HepG2 (cell line): ENCODE results near the gene EFNB1. TPM values are rescaled to one million over a fixed set of nuclear protein-coding genes. Genes with fewer than 3 reads are reported as not detected.

Source experiments
- ATAC-seq: fragments of 200-7000 bp; cut with Tn5 transposase; 3 replicates; pipeline ENCODE4 v1.9.1; 2020; ENCODE audit warnings: mild to moderate bottlenecking, moderate library complexity
- BruUV-seq: library from RNA; stranded (reverse); fragments of 400-500 nt; replicated peaks from 2 replicates; lab custom pipeline; 2021; lab: Mats Ljungman, UMichigan
- CTCF ChIA-PET: fragments of 300-600 bp; formaldehyde crosslinking; extraction: SDS; loops from one replicate; lab custom pipeline; 2021; ENCODE audit warnings: low total read pairs, inconsistent platforms, low intra/inter-chr PET ratio; lab: Yijun Ruan, JAX
- POLR2A ChIA-PET: fragments of 350-600 bp; sonication (Branson Sonifier 250); formaldehyde crosslinking; loops from one replicate; lab custom pipeline; 2020; ENCODE audit warnings: antibody characterized with exemption, inconsistent platforms; lab: Yijun Ruan, JAX
- DNase-seq: peaks from one replicate; pipeline ENCODE4 v3.0.0-alpha.2; 2015; ENCODE audit warnings: low spot score
- FAIRE-seq: peaks from 3 replicates; lab custom pipeline; 2011; peaks lifted over from hg19 to GRCh38; lab: Jason Lieb, UNC
- H2AFZ ChIP-seq: one replicate; pipeline ENCODE4 v1.6.1; 2011; ENCODE audit warnings: low read length, inconsistent platforms
- H3K27ac ChIP-seq: fragments of 300-600 bp; 3 replicates; pipeline ENCODE4 v1.8.0; 2011; ENCODE audit warnings: mixed run types, mild to moderate bottlenecking, mixed read lengths, low read length, inconsistent platforms; ENCODE audit not compliant: insufficient read depth; ENCODE audit errors: extremely low read length
- H3K27me3 ChIP-seq, 2 experiments: fragments of 200-600 bp in 1 of 2; 2 replicates in 1 of 2; 3 replicates in 1 of 2; pipeline versions ENCODE4 v1.6.0 to v1.8.0; 2011; ENCODE audit warnings: low read length in 2 of 2, mild to moderate bottlenecking in 2 of 2, moderate library complexity in 2 of 2, inconsistent platforms in 1 of 2; ENCODE audit not compliant: insufficient read depth in 2 of 2, control insufficient read depth in 1 of 2
- H3K36me3 ChIP-seq, 2 experiments: fragments of 200-600 bp in 1 of 2; replicated peaks in 1 of 2; 2 replicates in 1 of 2; 3 replicates in 1 of 2; pipeline versions ENCODE4 v1.5.1 to v1.8.0; 2011; ENCODE audit warnings: low read length in 2 of 2, inconsistent platforms in 1 of 2; ENCODE audit not compliant: insufficient read depth in 2 of 2, control insufficient read depth in 1 of 2
- H3K4me1 ChIP-seq: 2 replicates; pipeline ENCODE4 v1.5.1; 2012; ENCODE audit warnings: low read length, inconsistent platforms; ENCODE audit not compliant: insufficient read depth
- H3K4me2 ChIP-seq: 2 replicates; pipeline ENCODE4 v1.6.0; 2011; ENCODE audit warnings: low read depth, low read length, inconsistent platforms
- H3K4me3 ChIP-seq, 3 experiments: fragments of 200-600 bp in 1 of 3; sonication (generic), shearing (Covaris generic) in 1 of 3; replicated peaks in 1 of 3; 2 replicates each; pipeline ENCODE4 v1.5.1; 2011 to 2016; ENCODE audit warnings: low read length in 3 of 3, inconsistent platforms in 2 of 3, low read depth in 2 of 3, mild to moderate bottlenecking in 2 of 3, control low read depth in 1 of 3, mixed read lengths in 1 of 3; ENCODE audit not compliant: insufficient read depth in 1 of 3
- H3K79me2 ChIP-seq: one replicate; pipeline ENCODE4 v1.6.1; 2011; ENCODE audit warnings: low read length, inconsistent platforms; ENCODE audit not compliant: insufficient read depth
- H3K9ac ChIP-seq: 2 replicates; pipeline ENCODE4 v1.6.0; 2011; ENCODE audit warnings: mild to moderate bottlenecking, low read depth, low read length, inconsistent platforms; ENCODE audit not compliant: insufficient read depth
- H3K9me3 ChIP-seq: 2 replicates; pipeline ENCODE4 v1.5.1; 2012; ENCODE audit warnings: mild to moderate bottlenecking, low read length
- H4K20me1 ChIP-seq: 2 replicates; pipeline ENCODE4 v1.6.0; 2011; ENCODE audit warnings: inconsistent platforms, mild to moderate bottlenecking, low read length, moderate library complexity; ENCODE audit not compliant: insufficient read depth
- CREB3 ChIP-seq: sonication (generic); formaldehyde crosslinking; IDR thresholded peaks from 2 replicates; pipeline ENCODE4 v1.5.0; 2020; ENCODE audit warnings: missing genetic modification reagents
- HMGA1 ChIP-seq: sonication (generic); formaldehyde crosslinking; conservative IDR thresholded peaks from 2 replicates; pipeline ENCODE4 v1.4.0; 2020; ENCODE audit warnings: missing genetic modification reagents
- ZNF432 ChIP-seq: sonication (generic); formaldehyde crosslinking; IDR thresholded peaks from 2 replicates; pipeline ENCODE4 v1.5.0; 2020; ENCODE audit warnings: missing genetic modification reagents, mild to moderate bottlenecking, borderline replicate concordance
- WGBS: methylation state at CpG from one replicate; pipeline ENCODE4 v1.1.6; 2017; ENCODE audit warnings: low lambda C conversion rate; 5-methylcytosine and 5-hydroxymethylcytosine counted together
- in situ Hi-C: cut with HindIII; loops from 2 replicates; pipeline ENCODE4 v1.10.0; 2017; ENCODE audit warnings: low pct_unique_long_range_greater_than_20kb; ENCODE audit not compliant: extremely low pct_ligation_motif_present
- intact Hi-C: fragments of 100-400 bp; cut with micrococcal nuclease; formaldehyde crosslinking; loops from one replicate; pipeline ENCODE4 v1.10.0; 2022; ENCODE audit not compliant: unreplicated experiment
- polyA plus RNA-seq, 8 experiments: library from polyadenylated mRNA; depleted of rRNA in 3 of 8; stranded (reverse) in 7 of 8; unstranded in 1 of 8; fragments of >200 nt; fragmentation: Illumina TruSeq in 4 of 8; extraction: Trizol in 4 of 8; gene quantifications; 2 replicates each; pipeline versions ENCODE4 v1.2.1 to v1.2.3, GENCODE V29; 2011 to 2016; ENCODE audit warnings: low read depth in 4 of 8, missing spikeins in 1 of 8, mixed read lengths in 1 of 8; ENCODE audit not compliant: insufficient read depth in 1 of 8
- total RNA-seq, 5 experiments: library from RNA; depleted of rRNA; stranded (reverse); fragments of >200 nt; fragmentation: Illumina TruSeq; extraction: Trizol; gene quantifications; 2 replicates each; pipeline ENCODE4 v1.2.3, GENCODE V29; 2016; ENCODE audit warnings: low read depth in 1 of 5

The EFNB1 gene
- total and polyA plus RNA-seq, 2 of the 13 experiments (the other 11 are each of a cell fraction or from before 2014, with no cell fraction given), result 4.0 to 4.1 TPM

- no peak overlapping the region for H3K9ac ChIP-seq
- no peak for ATAC-seq
- POLR2A ChIA-PET, result no interaction called here
- FAIRE-seq, result no peak
- no peak for DNase-seq
- in situ Hi-C loops, result no loop called here
- no peaks in the 10 kb centered on the region for H3K36me3 ChIP-seq
- H4K20me1 ChIP-seq, result no peaks in the 10 kb centered on the region
- H3K4me3 ChIP-seq, result no peak overlapping the region
- H2AFZ ChIP-seq, result no peak overlapping the region
- no peaks in the 10 kb centered on the region for H3K4me1 ChIP-seq
- CTCF ChIA-PET, result no interaction called here
- intact Hi-C loops, result no loop called here
- H3K79me2 ChIP-seq, result no peaks in the 10 kb centered on the region
- TF ChIP-seq CREB3 (CRISPR knock-in tag) (no peak), HMGA1 (no peak)
- 96% methylated on average over 4 of the region's 12 CpGs for WGBS
- no peaks in the 10 kb centered on the region for H3K9me3 ChIP-seq
- BruUV-seq, result no TSS peak
- H3K27me3 ChIP-seq, result no peaks in the 10 kb centered on the region
- no peak overlapping the region for H3K27ac ChIP-seq
- no peak overlapping the region for H3K4me2 ChIP-seq
Observed at GRCh38 chrX:68832516-68833447, 4.0 kb downstream of the EFNB1 start.

DNA sequence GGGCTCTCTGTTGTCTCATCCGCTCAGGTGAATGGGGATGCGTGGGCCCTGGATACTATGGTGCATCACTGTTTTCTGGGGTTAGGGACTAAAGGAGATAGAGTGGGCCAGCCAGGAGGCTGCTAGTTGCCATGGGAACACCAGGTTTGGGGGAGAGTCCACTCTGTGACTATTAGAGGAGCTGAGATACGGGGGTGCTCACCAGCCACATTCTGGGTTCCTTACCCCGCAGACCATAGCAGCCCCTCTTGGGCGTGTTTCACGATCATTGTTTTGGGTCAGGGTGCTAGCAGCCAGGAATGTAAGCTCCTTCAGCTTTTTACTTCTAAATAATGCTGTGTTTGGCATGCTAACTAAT is 4.6 kb downstream of the EFNB1 start:
- ChIA-PET CTCF (no interaction called here), POLR2A (no interaction called here)
- in situ Hi-C loops, result no loop called here
- Histone ChIP-seq H3K4me2 (no peak overlapping the region), H3K79me2 (no peaks in the 10 kb centered on the region), H3K9ac (no peak overlapping the region), H3K27me3 (no peaks in the 10 kb centered on the region), H3K27ac (no peak overlapping the region), H3K4me1 (no peaks in the 10 kb centered on the region), H3K9me3 (no peaks in the 10 kb centered on the region), H2AFZ (no peak overlapping the region), H4K20me1 (no peaks in the 10 kb centered on the region), H3K4me3 (no peak overlapping the region), H3K36me3 (no peaks in the 10 kb centered on the region)
- ATAC-seq (no peak), FAIRE-seq (no peak), DNase-seq (no peak)
- no peak for TF ChIP-seq ZNF432 (CRISPR knock-in tag)
- BruUV-seq, result no TSS peak
- intact Hi-C loops, result no loop called here
- WGBS, result 100% methylated on average over 2 of the region's 6 CpGs
